ENCODE measurements around the gene SLC40A1. TPM values are rescaled to one million over a fixed set of nuclear protein-coding genes. Genes with fewer than 3 reads are reported as not detected.
A peak's percentile ranks its signal among the peaks of the same experiment; 100 is the strongest.

SLC40A1 gene
- total and polyA plus RNA-seq, 7 donors: 34.9 to 280 (median 52.1) TPM

DNA sequence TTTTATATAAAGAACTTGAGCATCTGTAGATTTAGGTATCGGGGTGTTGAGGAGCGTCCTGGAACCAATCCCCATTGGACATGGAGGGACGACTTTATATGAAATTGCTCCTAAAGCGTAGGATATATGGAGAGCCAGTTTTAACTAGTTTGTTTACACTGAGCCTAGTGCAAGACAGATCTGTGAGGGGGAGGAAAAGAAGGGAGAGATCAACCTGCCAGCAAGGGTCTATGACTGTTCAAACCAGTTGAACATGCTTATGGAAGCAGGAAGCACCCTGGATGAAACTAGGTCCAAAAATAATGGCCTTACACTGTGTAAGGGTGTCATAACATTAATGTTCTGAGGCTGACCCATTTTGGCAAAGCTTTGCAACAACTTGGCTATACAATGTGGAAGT, 34.0 kb upstream of the SLC40A1 start:
- H3K27me3 ChIP-seq: no peaks in the 10 kb centered on the region
- WGBS, 2 donors: 89 to 93% methylated on average over 4 of the region's 4 CpGs
- TF ChIP-seq, protein P1, sequence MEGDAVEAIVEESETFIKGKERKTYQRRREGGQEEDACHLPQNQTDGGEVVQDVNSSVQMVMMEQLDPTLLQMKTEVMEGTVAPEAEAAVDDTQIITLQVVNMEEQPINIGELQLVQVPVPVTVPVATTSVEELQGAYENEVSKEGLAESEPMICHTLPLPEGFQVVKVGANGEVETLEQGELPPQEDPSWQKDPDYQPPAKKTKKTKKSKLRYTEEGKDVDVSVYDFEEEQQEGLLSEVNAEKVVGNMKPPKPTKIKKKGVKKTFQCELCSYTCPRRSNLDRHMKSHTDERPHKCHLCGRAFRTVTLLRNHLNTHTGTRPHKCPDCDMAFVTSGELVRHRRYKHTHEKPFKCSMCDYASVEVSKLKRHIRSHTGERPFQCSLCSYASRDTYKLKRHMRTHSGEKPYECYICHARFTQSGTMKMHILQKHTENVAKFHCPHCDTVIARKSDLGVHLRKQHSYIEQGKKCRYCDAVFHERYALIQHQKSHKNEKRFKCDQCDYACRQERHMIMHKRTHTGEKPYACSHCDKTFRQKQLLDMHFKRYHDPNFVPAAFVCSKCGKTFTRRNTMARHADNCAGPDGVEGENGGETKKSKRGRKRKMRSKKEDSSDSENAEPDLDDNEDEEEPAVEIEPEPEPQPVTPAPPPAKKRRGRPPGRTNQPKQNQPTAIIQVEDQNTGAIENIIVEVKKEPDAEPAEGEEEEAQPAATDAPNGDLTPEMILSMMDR (IDR thresholded peaks at IDR 0.05): no peak
- TF ChIP-seq EP300 (IDR thresholded peaks at IDR 0.05) (no peak), POLR2AphosphoS5 (IDR thresholded peaks at IDR 0.05) (no peak), POLR2A (IDR thresholded peaks at IDR 0.05) (no peak)
- H3K9me3 ChIP-seq: no peaks in the 10 kb centered on the region
- no peak overlapping the region for H3K27ac ChIP-seq
- no peak overlapping the region for H3K4me3 ChIP-seq
- no peak for DNase-seq
- H3K4me1 ChIP-seq: peaks cover 0 to 6% (median 0%) of the 10 kb centered on the region in 4 donors
- intact Hi-C loops (cut with DNase I): no loop called here
- H3K36me3 ChIP-seq: no peaks in the 10 kb centered on the region

DNA sequence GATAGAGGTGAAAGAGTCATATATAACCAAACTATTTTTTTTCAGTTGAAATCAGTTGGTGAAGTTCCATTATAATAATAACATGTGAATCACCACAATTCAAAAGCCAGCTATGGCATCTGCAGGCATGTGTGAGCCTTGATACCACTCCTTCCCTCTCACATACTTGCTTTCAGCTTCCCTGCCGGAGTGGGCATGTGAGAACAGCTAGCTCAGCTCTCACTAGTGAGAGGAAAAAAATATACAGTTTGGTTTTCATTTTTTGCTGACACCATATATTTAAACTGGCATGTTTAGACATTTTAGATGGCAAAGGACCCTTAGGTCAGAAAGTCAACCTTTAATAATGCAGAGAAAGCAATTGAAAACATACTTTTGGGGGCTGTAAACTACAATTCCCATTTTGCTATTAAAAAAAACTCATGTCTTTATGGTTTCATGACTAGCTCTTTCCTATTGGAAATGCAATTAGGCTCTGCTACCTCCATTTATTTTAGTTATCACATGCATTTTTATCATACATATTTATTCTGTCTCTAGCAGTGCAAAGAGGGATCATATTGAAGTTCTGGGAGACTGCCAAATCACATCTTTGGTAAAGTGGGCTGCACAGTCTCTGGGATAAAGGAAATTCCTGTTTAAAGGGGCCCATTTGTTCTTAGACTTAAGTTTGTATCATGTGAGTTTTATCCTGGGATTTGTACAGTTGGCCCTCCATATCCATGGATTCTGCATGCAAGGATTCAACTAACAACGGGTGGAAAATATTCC, 33.2 kb upstream of the SLC40A1 start:
- Histone ChIP-seq H3K27me3 (no peaks in the 10 kb centered on the region), H3K9me3 (no peaks in the 10 kb centered on the region), H3K4me3 (no peak overlapping the region), H3K36me3 (no peaks in the 10 kb centered on the region), H3K27ac (no peak overlapping the region), H3K4me1 (peaks cover 0 to 6% (median 0%) of the 10 kb centered on the region in 4 donors)
- TF ChIP-seq POLR2A (IDR thresholded peaks at IDR 0.05) (no peak), EP300 (IDR thresholded peaks at IDR 0.05) (no peak), POLR2AphosphoS5 (IDR thresholded peaks at IDR 0.05) (no peak)
- TF ChIP-seq, protein P1 (IDR thresholded peaks at IDR 0.05): no peak
- no peak for DNase-seq
- intact Hi-C loops (cut with DNase I): no loop called here
- WGBS, 2 donors: 70 to 80% methylated on average over 2 of the region's 2 CpGs

DNA sequence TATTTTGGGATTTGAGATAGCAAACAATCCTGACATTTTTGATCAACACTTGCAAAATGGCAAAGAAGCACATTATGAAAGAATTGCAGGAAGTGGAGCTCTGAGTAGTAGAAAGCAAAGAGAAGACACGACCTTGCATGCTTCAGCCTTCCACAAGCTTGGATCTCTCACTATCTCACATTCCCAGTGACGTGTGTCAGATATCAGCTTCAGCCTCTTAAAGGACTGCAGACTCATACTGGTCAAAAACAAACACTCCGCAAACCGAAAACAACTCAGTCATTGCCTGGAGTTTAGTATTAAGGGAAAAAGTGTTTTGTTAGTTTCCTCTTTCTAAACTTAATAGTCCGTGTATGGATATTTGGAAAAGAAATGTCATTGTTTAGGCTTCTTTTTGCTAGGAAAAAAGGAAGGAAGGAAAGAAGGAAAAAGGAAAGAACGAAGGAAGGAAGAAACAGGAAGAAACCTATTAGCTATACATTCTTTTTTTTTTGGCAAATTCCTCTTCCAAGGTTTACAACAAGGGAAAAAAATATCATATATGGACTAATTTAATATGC, 32.6 kb upstream of the SLC40A1 start:
- 39 to 69% methylated on average over 6 of the region's 6 CpGs for whole genome bisulfite sequencing, 2 donors
- Histone ChIP-seq H3K4me1 (peaks cover 0 to 6% (median 0%) of the 10 kb centered on the region in 4 donors), H3K27ac (peak overlapping the region in 1 of 4 donors; percentile 5), H3K27me3 (no peaks in the 10 kb centered on the region), H3K4me3 (peak overlapping the region in 1 of 4 donors; percentile 9), H3K9me3 (no peaks in the 10 kb centered on the region), H3K36me3 (no peaks in the 10 kb centered on the region)
- DNase-seq: no peak
- intact Hi-C loops (cut with DNase I): no loop called here
- no peak for TF ChIP-seq EP300 (IDR thresholded peaks at IDR 0.05)
- TF ChIP-seq, protein P1 (IDR thresholded peaks at IDR 0.05): no peak
- TF ChIP-seq POLR2AphosphoS5 (IDR thresholded peaks at IDR 0.05): no peak
- no peak for TF ChIP-seq POLR2A (IDR thresholded peaks at IDR 0.05)

DNA sequence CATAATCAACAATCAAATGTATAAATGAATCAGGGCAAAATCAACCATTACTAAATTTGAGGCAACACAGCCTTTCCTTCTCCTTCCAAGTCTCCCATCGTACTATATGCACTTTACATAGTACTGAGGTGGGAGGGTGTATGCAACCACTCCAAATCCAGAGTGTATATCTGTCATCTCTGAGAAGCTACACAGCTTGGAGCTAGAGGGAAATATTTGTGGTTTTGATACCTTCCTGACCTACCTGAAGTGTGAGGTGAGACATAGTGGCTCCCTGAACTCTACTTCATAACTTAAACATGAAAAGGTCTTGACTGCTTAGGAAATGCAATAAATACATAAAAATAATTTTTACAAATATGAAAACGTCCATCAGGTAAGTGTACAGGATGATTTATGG, 30.1 kb upstream of the SLC40A1 start:
- intact Hi-C loops (cut with DNase I): no loop called here
- peaks cover 0 to 6% (median 0%) of the 10 kb centered on the region in 4 donors for H3K4me1 ChIP-seq
- H3K27me3 ChIP-seq: no peaks in the 10 kb centered on the region
- TF ChIP-seq, protein P1 (IDR thresholded peaks at IDR 0.05): no peak
- no peak for TF ChIP-seq POLR2A (IDR thresholded peaks at IDR 0.05)
- TF ChIP-seq POLR2AphosphoS5 (IDR thresholded peaks at IDR 0.05): no peak
- TF ChIP-seq EP300 (IDR thresholded peaks at IDR 0.05): no peak
- WGBS, 2 donors: 83 to 86% methylated on average over 2 of the region's 2 CpGs
- no peak for DNase-seq
- no peak overlapping the region for H3K4me3 ChIP-seq
- no peak overlapping the region for H3K27ac ChIP-seq
- H3K36me3 ChIP-seq: no peaks in the 10 kb centered on the region
- no peaks in the 10 kb centered on the region for H3K9me3 ChIP-seq

Measured in sigmoid colon (tissue), 7 donors.